ENCODE results near the gene PNMA1.

The PNMA1 gene

GRCh38 chr14:73713206-73713802 lies 880 bp downstream of the PNMA1 start:
- Histone ChIP-seq H3K27ac (ENCODE audit: low read length) (no peak overlapping the region), H3K79me2 (ENCODE audit: low read length) (no peaks in the 10 kb centered on the region), H4K20me1 (ENCODE audit: insufficient read depth, low read length) (peaks cover 37% of the 10 kb centered on the region), H3K4me2 (ENCODE audit: low read length) (peak overlapping the region; percentile 76), H3K4me1 (ENCODE audit: low read length) (0 out of 2 replicates have a peak, but pooled peaks cover 5% of the 10 kb centered on the region), H2AFZ (ENCODE audit: low read depth, low read length) (no peak overlapping the region), H3K9me3 (ENCODE audit: insufficient read depth, low read length) (no peaks in the 10 kb centered on the region), H3K36me3 (replicated peaks; ENCODE audit: low read depth, low read length) (peaks cover 30% of the 10 kb centered on the region), H3K4me3 (ENCODE audit: low read length) (peak overlapping the region; percentile 75), H3K27me3 (ENCODE audit: low read depth, low read length) (no peaks in the 10 kb centered on the region), H3K9ac (ENCODE audit: low read length) (peak overlapping the region; percentile 32; the same call in 1 of the 2 replicates)
- TF ChIP-seq EZH2phosphoT487 (IDR thresholded peaks at IDR 0.05; ENCODE audit: low read depth) (no peak), CTCF (IDR thresholded peaks at IDR 0.05; ENCODE audit: low read depth, low read length) (no peak)

DNA sequence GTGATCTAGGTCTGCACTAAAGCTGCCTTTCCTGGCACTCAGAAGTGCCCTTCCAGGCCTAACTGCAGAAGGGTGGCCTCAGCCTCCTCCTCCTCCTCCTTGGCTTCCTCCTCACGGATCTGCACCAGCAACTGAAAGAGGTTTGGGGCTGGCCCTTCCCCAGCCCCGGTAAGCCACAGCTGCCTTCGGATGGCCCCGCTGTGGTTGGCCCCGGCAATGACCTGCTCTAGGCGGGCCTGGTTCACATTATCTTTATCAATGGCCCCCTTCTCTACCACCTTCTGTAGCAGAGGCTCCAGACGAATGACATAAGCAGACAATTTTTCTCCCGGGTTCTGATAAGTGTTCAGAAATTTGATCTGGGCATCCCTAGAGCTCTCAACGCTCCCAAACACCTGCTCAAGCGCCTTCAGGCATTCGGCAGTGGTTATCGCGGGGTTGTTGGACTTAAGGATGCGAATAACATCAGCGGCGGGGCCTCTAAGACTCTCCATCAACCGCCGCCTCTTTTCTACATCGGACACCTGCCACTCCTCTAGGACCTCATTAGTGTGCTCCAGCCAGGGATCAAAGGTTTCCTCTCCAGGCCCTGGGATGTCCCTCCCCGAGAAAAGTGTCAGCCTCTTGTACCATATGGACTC lies 1.5 kb downstream of the PNMA1 start:
- H4K20me1 ChIP-seq (ENCODE audit: insufficient read depth, low read length), result peaks cover 31% of the 10 kb centered on the region
- H3K4me1 ChIP-seq (ENCODE audit: low read length), result 0 out of 2 replicates have a peak, but pooled peaks cover 5% of the 10 kb centered on the region
- no peak overlapping the region for H3K4me2 ChIP-seq (ENCODE audit: low read length)
- H3K27ac ChIP-seq (ENCODE audit: low read length), result no peak overlapping the region
- TF ChIP-seq CTCF (IDR thresholded peaks at IDR 0.05; ENCODE audit: low read depth, low read length) (no peak), EZH2phosphoT487 (IDR thresholded peaks at IDR 0.05; ENCODE audit: low read depth) (no peak)
- H2AFZ ChIP-seq (ENCODE audit: low read depth, low read length), result no peak overlapping the region
- H3K36me3 ChIP-seq (replicated peaks; ENCODE audit: low read depth, low read length), result peaks cover 27% of the 10 kb centered on the region
- no peak overlapping the region for H3K4me3 ChIP-seq (ENCODE audit: low read length)
- no peaks in the 10 kb centered on the region for H3K27me3 ChIP-seq (ENCODE audit: low read depth, low read length)
- no peak overlapping the region for H3K9ac ChIP-seq (ENCODE audit: low read length)
- H3K79me2 ChIP-seq (ENCODE audit: low read length), result no peaks in the 10 kb centered on the region
- H3K9me3 ChIP-seq (ENCODE audit: insufficient read depth, low read length), result no peaks in the 10 kb centered on the region

DNA sequence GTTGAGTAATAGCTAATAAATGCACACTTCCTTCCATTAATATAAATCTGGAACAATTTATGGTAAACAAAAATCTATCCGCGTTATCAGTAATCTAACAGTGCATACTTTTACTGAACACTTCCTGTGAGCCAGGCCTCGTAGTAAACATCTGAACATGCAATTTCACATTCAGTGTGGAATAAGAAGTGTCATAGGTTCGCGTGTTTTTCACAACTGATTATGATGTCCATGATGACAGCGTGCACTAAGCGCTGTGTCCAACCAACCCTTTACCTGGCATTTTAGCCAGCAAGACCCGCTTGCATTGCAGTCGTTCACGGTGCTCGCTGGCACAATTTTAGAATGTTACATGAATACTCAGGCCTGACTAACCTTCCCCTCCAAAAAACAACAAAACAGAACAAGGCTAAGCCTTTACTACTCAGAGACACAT lies 2.1 kb downstream of the PNMA1 start:
- no peak overlapping the region for H3K4me2 ChIP-seq (ENCODE audit: low read length)
- no peak overlapping the region for H2AFZ ChIP-seq (ENCODE audit: low read depth, low read length)
- peaks cover 26% of the 10 kb centered on the region for H4K20me1 ChIP-seq (ENCODE audit: insufficient read depth, low read length)
- H3K27ac ChIP-seq (ENCODE audit: low read length), result no peak overlapping the region
- 0 out of 2 replicates have a peak, but pooled peaks cover 5% of the 10 kb centered on the region for H3K4me1 ChIP-seq (ENCODE audit: low read length)
- no peaks in the 10 kb centered on the region for H3K9me3 ChIP-seq (ENCODE audit: insufficient read depth, low read length)
- peaks cover 21% of the 10 kb centered on the region for H3K36me3 ChIP-seq (replicated peaks; ENCODE audit: low read depth, low read length)
- H3K79me2 ChIP-seq (ENCODE audit: low read length), result no peaks in the 10 kb centered on the region
- H3K4me3 ChIP-seq (ENCODE audit: low read length), result no peak overlapping the region
- TF ChIP-seq EZH2phosphoT487 (IDR thresholded peaks at IDR 0.05; ENCODE audit: low read depth) (no peak), CTCF (IDR thresholded peaks at IDR 0.05; ENCODE audit: low read depth, low read length) (no peak)
- H3K27me3 ChIP-seq (ENCODE audit: low read depth, low read length), result no peaks in the 10 kb centered on the region
- H3K9ac ChIP-seq (ENCODE audit: low read length), result no peak overlapping the region

DNA sequence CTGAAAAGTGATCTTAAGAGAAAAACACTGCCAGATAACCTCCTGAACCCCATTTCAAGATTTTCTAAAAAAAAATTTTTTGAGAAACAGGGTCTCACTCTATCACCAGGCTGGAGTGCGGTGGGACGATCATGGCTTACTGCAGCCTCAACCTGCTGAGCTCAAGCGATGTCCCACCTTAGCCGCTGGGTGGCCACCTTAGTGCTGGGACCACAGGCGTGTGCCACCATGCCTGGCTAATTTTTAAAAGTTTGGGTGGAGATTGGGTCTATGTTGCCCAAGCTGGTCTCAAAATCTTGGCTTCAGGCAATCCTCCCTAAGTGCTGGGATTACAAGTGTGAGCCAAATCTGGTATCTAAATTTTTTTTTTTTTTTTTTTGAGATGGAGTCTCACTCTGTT lies 3.4 kb downstream of the PNMA1 start:
- H3K4me2 ChIP-seq (ENCODE audit: low read length), result no peak overlapping the region
- no peak overlapping the region for H3K9ac ChIP-seq (ENCODE audit: low read length)
- no peak overlapping the region for H3K4me3 ChIP-seq (ENCODE audit: low read length)
- 0 out of 2 replicates have a peak, but pooled peaks cover 5% of the 10 kb centered on the region for H3K4me1 ChIP-seq (ENCODE audit: low read length)
- no peak for TF ChIP-seq EZH2phosphoT487 (IDR thresholded peaks at IDR 0.05; ENCODE audit: low read depth)
- TF ChIP-seq CTCF (IDR thresholded peaks at IDR 0.05; ENCODE audit: low read depth, low read length), result no peak
- no peaks in the 10 kb centered on the region for H3K27me3 ChIP-seq (ENCODE audit: low read depth, low read length)
- no peaks in the 10 kb centered on the region for H3K9me3 ChIP-seq (ENCODE audit: insufficient read depth, low read length)
- no peak overlapping the region for H2AFZ ChIP-seq (ENCODE audit: low read depth, low read length)
- H3K79me2 ChIP-seq (ENCODE audit: low read length), result no peaks in the 10 kb centered on the region
- H4K20me1 ChIP-seq (ENCODE audit: insufficient read depth, low read length), result peaks cover 21% of the 10 kb centered on the region
- H3K36me3 ChIP-seq (replicated peaks; ENCODE audit: low read depth, low read length), result peaks cover 12% of the 10 kb centered on the region
- no peak overlapping the region for H3K27ac ChIP-seq (ENCODE audit: low read length)

Data from OCI-LY3 (cell line).